EL (cell line): ENCODE measurements around the gene CMC1.

Experiments used
- DNase-seq: peaks from one replicate; pipeline ENCODE4 v3.0.0-alpha.2; 2016

The CMC1 gene

DNA sequence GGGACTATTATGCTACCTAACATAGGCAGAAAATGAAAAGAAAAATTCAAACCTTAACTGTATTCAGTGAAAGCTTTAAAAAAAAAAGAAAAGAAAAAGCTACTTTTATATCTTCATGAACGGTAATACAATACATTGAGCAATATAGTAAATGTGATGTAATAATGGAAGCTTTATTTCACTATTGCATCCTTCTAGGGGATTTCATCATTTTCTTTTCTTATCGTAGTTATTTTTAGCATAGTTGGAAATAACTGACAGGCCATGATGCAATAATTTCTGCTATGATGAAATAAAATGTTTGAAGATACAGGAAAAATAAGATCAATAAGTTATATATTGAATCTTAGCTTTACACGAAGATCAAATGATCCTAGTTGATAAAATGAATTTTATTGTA is 66.8 kb downstream of the CMC1 start:
- DNase-seq: no peak

GRCh38 chr3:28315711-28316110 is 74.3 kb downstream of the CMC1 start:
- no peak for DNase-seq

GRCh38 chr3:28316226-28316625 is 74.8 kb downstream of the CMC1 start:
- DNase-seq: no peak

DNA sequence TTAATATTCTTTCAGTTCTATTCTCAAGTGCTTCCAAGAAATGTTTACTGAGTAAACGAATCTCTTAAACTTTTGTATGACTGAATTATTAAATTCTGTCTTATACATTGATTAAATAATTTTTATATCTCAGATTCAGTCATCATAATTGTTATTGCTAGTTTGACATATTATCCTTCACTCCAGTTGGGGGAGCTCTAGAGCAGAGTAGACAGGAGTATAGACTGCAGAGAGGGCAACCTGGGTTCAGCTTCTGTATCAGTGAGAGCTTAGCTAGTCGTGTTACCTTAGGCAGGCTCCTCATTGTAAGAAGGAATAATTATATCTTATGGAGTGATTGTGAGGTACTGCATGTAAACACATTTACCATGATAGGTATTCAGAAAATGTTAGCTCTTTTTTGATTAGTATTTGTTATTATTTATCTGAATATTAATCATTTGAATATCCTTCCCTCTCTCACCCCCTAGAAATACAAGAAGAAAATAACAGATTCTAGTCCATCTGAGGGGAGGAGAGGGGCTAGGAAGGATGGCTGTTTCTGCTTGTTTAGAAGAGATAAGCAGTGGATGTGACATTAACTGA is 76.1 kb downstream of the CMC1 start:
- DNase-seq: peak; percentile 54

DNA sequence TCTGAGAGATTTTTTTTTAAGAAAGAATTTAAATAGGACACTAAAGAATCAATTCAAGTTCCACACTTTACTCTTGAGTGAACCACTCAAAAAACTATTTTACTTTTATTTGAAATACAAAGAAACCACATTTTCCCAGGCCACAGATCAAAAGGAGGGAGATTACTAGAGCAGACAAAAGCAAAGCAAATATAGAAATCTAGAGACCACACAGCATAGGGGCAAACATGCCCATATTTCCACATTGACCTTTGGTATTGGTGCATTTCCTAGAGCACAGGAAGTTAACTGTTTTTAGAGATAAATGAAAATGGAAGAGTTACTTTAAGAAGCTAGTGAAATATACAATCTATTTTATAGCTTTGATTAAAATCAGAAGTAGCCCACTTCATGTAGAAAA is 79.6 kb downstream of the CMC1 start:
- DNase-seq: no peak

DNA sequence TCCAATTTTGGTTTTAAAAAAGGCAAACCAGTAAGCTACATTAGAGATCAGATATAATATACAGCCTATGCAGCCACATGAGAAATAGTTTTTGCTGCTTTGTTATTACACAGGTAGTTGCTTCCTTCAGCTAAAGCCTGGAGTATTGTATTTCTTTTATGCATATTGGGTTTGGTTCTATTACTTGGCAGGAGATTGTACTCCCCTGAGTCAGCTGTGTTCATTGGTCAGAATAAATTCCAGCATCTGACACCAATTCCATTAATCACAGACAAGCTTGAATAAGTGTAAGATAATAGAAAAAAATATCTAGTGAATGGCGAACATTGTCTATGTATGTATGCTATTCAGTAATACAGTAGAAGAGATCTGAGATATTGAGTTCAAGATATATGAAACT is 81.0 kb downstream of the CMC1 start:
- DNase-seq: peak; percentile 58

DNA sequence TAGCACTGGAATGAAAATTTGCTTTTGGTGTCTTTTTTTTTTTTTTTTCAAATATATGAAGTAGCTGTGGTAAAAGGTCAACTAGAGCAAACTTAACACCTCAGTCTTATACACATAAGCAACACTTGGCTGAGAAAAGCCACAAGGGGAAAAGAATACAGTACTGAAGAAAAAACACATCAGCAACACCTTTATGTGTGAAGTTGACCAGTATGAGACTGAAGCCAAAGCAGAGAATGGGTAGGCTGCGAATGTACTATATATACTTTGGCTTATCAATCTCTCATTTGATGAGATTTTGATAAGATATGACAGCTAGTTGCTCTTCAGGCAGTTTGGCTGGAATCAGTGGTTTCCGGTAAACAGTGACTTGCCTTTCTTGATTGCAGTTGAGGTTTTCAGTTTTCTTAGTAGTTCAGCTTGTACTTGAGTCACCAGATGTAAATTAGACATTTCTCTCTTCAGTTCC is 85.1 kb downstream of the CMC1 start:
- no peak for DNase-seq

DNA sequence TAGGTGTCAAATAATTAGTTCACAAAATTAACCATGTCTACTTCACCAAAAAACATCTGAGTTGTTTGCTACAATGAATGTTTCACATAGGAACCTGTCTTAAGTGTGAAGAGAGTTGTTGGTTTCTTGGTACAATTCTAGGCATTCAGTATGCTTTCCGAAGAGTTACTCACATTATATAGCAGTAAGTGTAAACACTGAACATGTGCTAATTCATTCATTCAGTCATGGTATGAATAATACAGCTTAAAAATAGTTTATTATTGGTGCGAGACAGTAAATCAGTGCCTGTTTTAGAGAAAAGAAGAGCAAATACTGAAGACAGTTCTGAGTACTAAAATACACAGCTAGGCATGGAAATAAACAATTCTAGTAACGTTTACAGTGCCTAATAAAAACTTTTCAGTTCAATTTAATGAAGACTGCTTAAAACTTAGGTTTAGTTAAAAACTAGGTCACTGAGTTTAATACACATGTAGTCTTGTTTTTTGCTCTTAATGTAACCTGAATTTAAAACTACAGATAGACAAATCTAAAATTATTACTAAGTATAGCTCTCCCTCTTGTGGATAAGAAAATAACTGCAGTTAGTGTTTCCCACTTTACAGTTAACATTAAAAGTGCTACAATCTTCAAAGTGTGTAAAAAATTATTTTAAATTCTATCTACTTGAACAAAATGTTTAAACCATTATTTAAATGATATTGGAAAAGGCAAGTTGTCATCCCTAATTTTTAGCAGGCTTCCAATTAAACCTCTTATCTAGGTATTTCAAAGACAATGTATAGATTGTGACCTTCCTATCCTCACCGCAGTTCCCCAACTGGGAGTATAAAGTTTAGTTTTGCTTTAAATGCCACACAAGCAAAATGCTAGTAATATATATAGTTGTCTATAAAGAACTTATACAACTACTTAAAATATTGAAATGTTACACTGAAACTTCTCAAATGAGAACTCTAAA is 87.1 kb downstream of the CMC1 start:
- DNase-seq: peak; percentile 20

- DNase-seq: no peak
Measured at GRCh38 chr3:28334552-28334951, 93.1 kb downstream of the CMC1 start.

DNA sequence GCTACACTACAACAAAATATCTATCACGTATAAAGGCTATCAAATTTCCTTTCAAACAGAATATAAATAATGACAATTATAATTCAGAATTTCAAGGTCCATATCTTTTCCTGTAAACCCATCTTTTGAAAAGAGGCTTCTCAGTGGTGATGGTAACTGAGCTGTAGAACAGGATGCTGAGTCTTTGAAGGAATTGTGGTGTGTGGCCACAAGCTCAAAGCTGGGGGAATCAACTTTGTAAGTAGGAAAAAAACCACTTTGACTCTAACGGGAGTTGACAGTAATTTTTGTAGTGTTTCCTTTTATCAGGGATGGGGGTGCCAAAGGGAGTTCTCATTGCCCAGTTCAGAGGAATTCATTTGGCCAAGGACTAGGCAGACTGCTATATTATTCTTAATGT is 93.8 kb downstream of the CMC1 start:
- no peak for DNase-seq

DNA sequence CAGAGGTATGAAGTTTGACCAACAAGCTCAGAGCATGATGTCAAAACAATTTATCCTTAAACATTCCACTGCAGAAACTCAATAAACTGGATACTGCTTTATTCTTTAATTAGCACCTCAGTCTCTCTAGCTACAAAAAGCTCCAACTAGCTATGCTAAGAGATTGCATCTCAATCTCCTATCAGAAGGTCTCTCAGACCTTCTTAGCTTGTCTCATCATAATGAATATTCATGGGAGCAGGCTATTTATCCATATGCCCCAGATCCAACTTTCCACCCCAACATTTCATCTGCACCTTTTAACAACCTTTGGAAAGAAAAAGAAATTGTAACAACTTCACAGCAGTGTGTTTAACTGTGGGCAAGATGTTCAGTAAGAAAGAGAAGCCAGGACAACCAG is 95.8 kb downstream of the CMC1 start:
- no peak for DNase-seq

DNA sequence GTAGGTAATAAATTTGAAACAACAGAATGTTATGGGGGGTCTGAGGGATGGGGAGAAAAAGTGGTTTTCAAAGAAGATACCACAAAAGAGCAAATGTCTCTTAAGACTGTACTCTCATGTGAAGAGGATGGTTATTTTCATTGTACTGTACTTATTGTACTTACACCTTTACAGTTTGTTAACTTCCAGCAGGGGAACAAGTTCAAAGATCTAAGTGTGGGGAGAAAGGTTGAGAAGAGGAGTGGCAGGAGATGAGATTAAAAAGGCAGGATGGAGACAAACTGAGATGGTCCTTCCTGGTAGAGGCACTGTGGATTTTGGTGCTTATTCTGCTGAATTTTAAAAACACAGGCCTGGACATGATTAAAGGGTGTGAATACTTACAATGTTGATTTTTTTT is 101.7 kb downstream of the CMC1 start:
- DNase-seq: no peak

DNA sequence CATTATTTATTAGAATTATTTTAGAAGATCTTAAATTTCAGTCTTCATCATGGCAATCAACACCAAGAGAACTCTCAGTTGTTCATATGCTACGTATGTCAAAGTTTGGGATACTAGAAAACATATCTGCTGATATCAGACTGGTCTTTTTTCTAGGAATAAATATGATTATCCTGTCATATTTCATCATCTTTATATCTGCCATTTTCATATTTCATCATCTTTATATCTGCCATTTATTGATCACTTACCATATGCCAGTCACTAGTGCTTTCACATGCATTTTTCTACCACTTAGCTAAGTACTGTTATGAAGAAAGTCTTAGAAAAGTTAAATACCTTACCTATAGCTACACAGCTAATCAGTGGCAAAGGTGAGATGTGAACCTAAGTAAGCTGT is 104.3 kb downstream of the CMC1 start:
- no peak for DNase-seq

GRCh38 chr3:28347374-28348264 is 106.2 kb downstream of the CMC1 start:
- peak; percentile 44 for DNase-seq

DNA sequence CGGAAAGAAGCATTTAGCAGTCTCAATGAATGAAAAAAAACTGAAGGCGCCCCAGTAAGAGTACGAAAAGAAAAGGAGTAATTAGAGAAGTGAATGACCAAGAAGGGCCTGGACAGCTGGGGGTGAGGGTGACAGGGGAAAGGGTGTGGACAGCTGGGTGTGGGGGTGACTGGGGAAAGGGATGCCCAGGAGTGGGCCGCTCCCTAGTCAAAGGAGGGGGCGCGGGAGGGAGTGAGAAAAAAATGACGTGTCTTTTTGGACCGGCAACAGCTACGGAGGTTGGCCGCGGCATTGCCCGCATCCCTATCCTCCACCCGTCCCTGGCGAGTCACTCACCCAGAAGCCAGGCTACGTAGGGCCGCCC is 106.8 kb downstream of the CMC1 start:
- no peak for DNase-seq

- peak; percentile 96 for DNase-seq
Measured at GRCh38 chr3:28348629-28349468, 107.4 kb downstream of the CMC1 start, which contains the start of the genes AZI2 and ZCWPW2. Gene AZI2 (minus strand): TSS chr3:28348824. CDS start chr3:28340617, 8,207 bp downstream. Gene ZCWPW2 (plus strand): TSS chr3:28348721. CDS start chr3:28413069, 64,348 bp downstream.

DNA sequence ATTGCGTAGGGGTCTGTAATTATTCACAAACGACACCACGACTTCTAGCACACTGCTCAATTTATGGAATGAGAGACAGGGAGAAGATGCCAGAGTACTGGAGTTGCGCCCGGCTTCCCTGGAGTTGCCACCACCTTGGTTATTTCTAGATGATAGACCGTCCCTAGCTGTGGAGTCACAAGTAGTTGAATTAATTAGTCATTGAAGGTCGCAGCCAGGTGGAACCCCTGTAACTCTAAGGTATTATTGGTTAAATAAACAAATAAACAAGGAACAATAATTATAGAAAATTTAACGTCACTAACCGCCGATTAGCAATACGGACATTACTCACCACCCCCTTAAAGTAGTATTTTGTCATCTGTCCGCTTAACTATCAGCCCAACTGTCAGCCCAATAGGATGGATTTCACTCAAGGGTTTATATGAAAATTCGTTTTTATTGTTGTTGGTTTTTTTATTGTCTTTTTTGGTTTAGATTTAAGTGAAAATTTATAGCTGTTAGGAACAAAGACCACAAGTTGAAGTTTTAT is 108.1 kb downstream of the CMC1 start:
- DNase-seq: no peak
